Measurements from ENCODE around the gene CTPS2.
A peak's percentile ranks its signal among the peaks of the same experiment; 100 is the strongest.
"Not testable (repeated sequence)": the region's sequence is repeated elsewhere in the genome, so short reads cannot be mapped to it uniquely, and the experiment has no call there.

The CTPS2 gene

DNA sequence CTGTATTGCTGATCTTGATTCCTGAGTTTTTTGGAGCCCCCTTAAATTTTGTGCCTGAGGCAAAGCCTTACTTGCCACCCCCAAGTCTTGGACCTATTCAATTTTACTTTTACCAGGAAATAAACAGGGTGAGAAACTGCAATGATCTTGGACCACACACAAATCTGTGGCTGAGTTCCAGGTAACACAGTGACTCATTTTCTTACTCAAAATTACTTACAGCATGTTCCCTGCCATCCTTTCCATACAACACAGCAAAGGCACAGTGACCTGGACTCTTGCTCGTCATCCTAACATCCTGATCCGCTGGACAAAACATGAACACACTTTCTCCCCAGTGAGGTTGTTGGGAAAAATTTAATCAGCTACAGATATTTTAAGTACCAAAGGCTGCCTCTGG, 123.3 kb downstream of the CTPS2 start:
- DNase-seq (ENCODE audit: low read depth) = peak; percentile 24
- no peak overlapping the region for H3K4me3 ChIP-seq (ENCODE audit: low read depth, low read length)
- in situ Hi-C loops (cut with HindIII; ENCODE audit: low sequenced_read_pairs) = no loop called here
- TF ChIP-seq CTCF (IDR thresholded peaks at IDR 0.05; ENCODE audit: low read depth, low read length, missing control alignments) = no peak

- H3K4me3 ChIP-seq (ENCODE audit: low read depth, low read length) = no peak overlapping the region
- no peak for TF ChIP-seq CTCF (IDR thresholded peaks at IDR 0.05; ENCODE audit: low read depth, low read length, missing control alignments)
- DNase-seq (ENCODE audit: low read depth) = peak; percentile 27
- in situ Hi-C loops (cut with HindIII; ENCODE audit: low sequenced_read_pairs) = no loop called here
Observed at GRCh38 chrX:16588266-16588665, 124.2 kb downstream of the CTPS2 start.

DNA sequence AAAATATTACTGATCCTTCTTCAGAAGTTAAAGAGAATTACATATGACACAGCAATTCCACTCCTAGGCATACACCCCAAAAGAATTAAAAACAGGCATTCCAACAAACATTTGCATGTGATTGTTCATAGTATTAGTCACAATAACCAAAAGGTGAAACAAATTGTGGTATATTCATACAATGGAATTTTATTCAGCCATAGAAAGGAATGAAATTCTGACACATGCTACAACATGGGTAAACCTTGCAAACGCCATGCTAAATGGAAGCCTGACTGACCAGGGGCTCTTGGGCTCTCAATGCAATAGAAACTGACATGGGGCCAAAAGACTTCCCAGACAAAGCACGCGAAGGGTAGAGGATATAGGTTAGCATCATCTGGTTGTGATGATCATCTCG, 124.6 kb downstream of the CTPS2 start:
- no peak for DNase-seq (ENCODE audit: low read depth)
- no peak overlapping the region for H3K4me3 ChIP-seq (ENCODE audit: low read depth, low read length)
- in situ Hi-C loops (cut with HindIII; ENCODE audit: low sequenced_read_pairs) = no loop called here
- TF ChIP-seq CTCF (IDR thresholded peaks at IDR 0.05; ENCODE audit: low read depth, low read length, missing control alignments) = no peak

- in situ Hi-C loops (cut with HindIII; ENCODE audit: low sequenced_read_pairs) = no loop called here
- DNase-seq (ENCODE audit: low read depth) = no peak
- H3K4me3 ChIP-seq (ENCODE audit: low read depth, low read length) = no peak overlapping the region
- TF ChIP-seq CTCF (IDR thresholded peaks at IDR 0.05; ENCODE audit: low read depth, low read length, missing control alignments) = no peak
Observed at GRCh38 chrX:16586377-16587112, 125.9 kb downstream of the CTPS2 start.

- in situ Hi-C loops (cut with HindIII; ENCODE audit: low sequenced_read_pairs) = no loop called here
- TF ChIP-seq CTCF (IDR thresholded peaks at IDR 0.05; ENCODE audit: low read depth, low read length, missing control alignments) = no peak
- DNase-seq (ENCODE audit: low read depth) = no peak
Observed at GRCh38 chrX:16585486-16586376, 126.7 kb downstream of the CTPS2 start.

DNA sequence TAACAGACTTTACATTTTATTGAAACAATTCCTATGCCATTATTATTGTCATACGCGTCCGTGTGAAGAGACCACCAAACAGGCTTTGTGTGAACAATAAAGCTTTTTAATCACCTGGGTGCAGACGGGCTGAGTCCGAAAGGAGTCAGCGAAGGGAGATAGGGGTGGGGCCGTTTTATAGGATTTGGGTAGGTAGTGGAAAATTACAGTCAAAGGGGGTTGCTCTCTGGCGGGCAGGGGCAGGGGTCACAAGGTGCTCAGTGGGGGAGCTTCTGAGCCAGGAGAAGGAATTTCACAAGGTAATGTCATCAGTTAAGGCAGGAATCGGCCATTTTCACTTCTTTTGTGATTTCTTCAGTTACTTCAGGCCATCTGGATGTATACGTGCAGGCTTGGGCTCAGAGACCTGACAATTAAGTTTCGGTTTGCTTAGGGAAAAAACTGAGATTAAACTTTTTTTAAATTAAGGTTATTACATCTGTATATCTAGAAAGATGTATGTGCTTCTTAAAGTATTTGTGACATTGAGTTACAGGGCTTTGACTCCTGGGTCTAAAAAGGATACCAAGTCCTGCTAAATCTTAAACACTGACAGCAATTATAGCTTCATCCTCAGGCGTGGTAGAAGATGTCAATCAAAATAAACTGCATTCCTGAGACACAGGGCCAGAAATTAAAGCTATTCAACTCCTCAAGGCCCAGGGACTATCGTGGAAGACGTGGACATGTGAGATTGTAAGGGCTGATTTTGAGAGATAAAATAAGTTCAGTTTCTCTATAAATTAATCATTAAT, 132.3 kb downstream of the CTPS2 start:
- DNase-seq (ENCODE audit: low read depth); in situ Hi-C loops (cut with HindIII; ENCODE audit: low sequenced_read_pairs); H3K4me3 ChIP-seq (ENCODE audit: low read depth, low read length): not testable (repeated sequence)

More at GRCh38 chrX:16585486-16586376, 126.7 kb downstream of the CTPS2 start:
- H3K4me3 ChIP-seq (ENCODE audit: low read depth, low read length) = no peak overlapping the region
